Type B pancreatic cell (in vitro differentiated cells): ENCODE data around the gene RNPEP. TPM values are rescaled to one million over a fixed set of nuclear protein-coding genes. Genes with fewer than 3 reads are reported as not detected.
A peak's percentile ranks its signal among the peaks of the same experiment; 100 is the strongest.

Experiments used
- DNase-seq: peaks from one replicate; pipeline ENCODE4 v3.0.0; 2021; ENCODE audit warnings: mixed read lengths; ENCODE audit not compliant: unreplicated experiment; ENCODE audit errors: extremely low spot score
- H3K27ac Mint-ChIP-seq: 2 replicates; pipeline ENCODE4 v1.8.0; 2021; ENCODE audit warnings: mild to moderate bottlenecking, mixed read lengths
- H3K27me3 Mint-ChIP-seq: 2 replicates; pipeline ENCODE4 v1.8.0; 2021; ENCODE audit warnings: mixed read lengths
- H3K36me3 Mint-ChIP-seq: 2 replicates; pipeline ENCODE4 v1.8.0; 2021; ENCODE audit warnings: mixed read lengths
- H3K4me1 Mint-ChIP-seq: one replicate; pipeline ENCODE4 v1.8.0; 2021; ENCODE audit warnings: mixed read lengths; ENCODE audit not compliant: unreplicated experiment
- H3K4me3 Mint-ChIP-seq: 2 replicates; pipeline ENCODE4 v1.8.0; 2021; ENCODE audit warnings: mild to moderate bottlenecking, mixed read lengths
- H3K9me3 Mint-ChIP-seq: 2 replicates; pipeline ENCODE4 v1.8.0; 2021; ENCODE audit warnings: mixed read lengths
- CTCF ChIP-seq: fragments of 200-600 bp; sonication (generic); conservative IDR thresholded peaks from 2 replicates; pipeline ENCODE4 v1.5.0; 2021; ENCODE audit warnings: antibody characterized with exemption, mild to moderate bottlenecking
- total RNA-seq: library from RNA; stranded (reverse); gene quantifications from 2 replicates; pipeline ENCODE4 v1.2.1, GENCODE V29; 2021; ENCODE audit warnings: low replicate concordance

The RNPEP gene
- total RNA-seq, 1 donor from 2014 or later, result 57.3 TPM

GRCh38 chr1:202034683-202035462 is 52.4 kb downstream of the RNPEP start:
- H3K27me3 Mint-ChIP-seq, result no peaks in the 10 kb centered on the region
- no peak for TF ChIP-seq CTCF
- peak overlapping the region; percentile 98 for H3K27ac Mint-ChIP-seq
- H3K4me3 Mint-ChIP-seq, result peak overlapping the region; percentile 75
- peak; percentile 82 for DNase-seq
- H3K9me3 Mint-ChIP-seq, result peaks cover 5% of the 10 kb centered on the region
- peaks cover 12% of the 10 kb centered on the region for H3K4me1 Mint-ChIP-seq
- no peaks in the 10 kb centered on the region for H3K36me3 Mint-ChIP-seq

DNA sequence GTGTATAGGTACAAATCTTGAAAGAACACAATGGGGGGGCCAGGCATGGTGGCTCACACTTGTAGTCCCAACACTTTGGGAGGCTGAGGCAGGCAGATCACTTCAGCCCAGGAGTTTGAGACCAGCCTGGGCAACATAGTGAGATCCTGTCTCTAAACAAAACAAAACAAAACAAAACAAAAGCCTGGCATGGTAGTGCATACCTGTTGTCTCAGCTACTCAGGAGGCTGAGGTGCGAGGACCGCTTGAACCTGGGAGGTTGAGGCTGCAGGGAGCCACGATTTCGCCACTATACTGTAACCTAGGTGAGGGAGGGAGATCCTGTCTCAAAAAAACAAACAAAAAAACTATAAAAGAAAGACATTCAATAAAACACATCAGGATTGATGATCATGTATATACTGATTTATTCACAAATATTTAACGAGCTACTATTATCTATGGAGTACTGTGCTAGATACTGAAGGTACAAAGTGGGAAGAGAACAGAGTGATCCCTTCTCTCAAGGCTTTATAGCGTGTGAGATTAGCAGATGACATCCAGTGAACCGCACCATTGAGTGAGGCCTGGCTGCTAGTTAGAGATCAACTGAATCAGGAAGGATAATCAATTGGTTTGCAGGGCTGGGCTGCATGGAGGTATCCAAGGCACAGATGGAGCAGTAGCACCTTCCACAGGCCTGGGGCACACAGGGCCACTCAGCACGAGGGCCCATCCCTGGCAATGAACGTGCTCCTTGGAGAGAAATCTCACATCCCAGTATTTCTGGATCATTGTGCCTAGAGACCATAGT is 54.3 kb downstream of the RNPEP start:
- peaks cover 5% of the 10 kb centered on the region for H3K9me3 Mint-ChIP-seq
- H3K4me1 Mint-ChIP-seq, result peaks cover 4% of the 10 kb centered on the region
- peak overlapping the region; percentile 43 for H3K27ac Mint-ChIP-seq
- H3K4me3 Mint-ChIP-seq, result no peak overlapping the region
- H3K36me3 Mint-ChIP-seq, result no peaks in the 10 kb centered on the region
- DNase-seq, result no peak
- TF ChIP-seq CTCF, result no peak
- no peaks in the 10 kb centered on the region for H3K27me3 Mint-ChIP-seq

DNA sequence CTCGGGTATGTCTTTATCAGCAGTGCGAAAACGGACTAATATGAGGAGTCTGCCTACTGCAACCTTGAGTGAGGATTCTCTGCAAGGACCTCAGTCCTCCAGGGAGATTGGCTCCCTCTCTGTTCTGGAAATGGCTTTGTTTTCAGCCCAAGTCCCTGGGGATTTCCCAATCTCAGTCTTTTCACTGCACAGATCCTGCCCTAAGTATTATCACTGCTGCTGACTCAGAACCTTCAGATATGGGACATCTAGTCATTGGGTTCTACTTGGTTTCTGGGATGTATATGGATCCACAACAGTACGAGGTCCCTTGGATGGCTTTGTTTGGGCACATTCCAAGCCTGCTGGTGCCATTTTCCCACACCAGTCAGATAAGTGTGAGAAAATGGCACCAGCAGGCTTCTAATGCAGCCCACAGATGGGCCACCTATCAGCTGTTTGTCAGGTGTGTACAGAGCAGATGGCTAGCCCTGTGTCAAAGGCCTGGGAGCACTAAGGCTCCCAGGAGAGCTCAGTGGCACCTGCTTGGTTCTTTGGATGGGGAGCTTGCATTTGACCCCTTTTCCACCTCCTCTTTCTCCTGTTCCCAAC is 55.4 kb downstream of the RNPEP start:
- peaks cover 4% of the 10 kb centered on the region for H3K4me1 Mint-ChIP-seq
- no peak for TF ChIP-seq CTCF
- peaks cover 5% of the 10 kb centered on the region for H3K9me3 Mint-ChIP-seq
- H3K36me3 Mint-ChIP-seq, result no peaks in the 10 kb centered on the region
- no peak overlapping the region for H3K4me3 Mint-ChIP-seq
- DNase-seq, result no peak
- peak overlapping the region; percentile 73 for H3K27ac Mint-ChIP-seq
- H3K27me3 Mint-ChIP-seq, result no peaks in the 10 kb centered on the region

GRCh38 chr1:202038688-202039346 is 56.4 kb downstream of the RNPEP start:
- Mint-ChIP-seq H3K4me1 (peaks cover 4% of the 10 kb centered on the region), H3K27ac (peak overlapping the region; percentile 3), H3K9me3 (peaks cover 5% of the 10 kb centered on the region), H3K36me3 (no peaks in the 10 kb centered on the region), H3K4me3 (peak overlapping the region; percentile 12), H3K27me3 (no peaks in the 10 kb centered on the region)
- no peak for DNase-seq
- no peak for TF ChIP-seq CTCF

DNA sequence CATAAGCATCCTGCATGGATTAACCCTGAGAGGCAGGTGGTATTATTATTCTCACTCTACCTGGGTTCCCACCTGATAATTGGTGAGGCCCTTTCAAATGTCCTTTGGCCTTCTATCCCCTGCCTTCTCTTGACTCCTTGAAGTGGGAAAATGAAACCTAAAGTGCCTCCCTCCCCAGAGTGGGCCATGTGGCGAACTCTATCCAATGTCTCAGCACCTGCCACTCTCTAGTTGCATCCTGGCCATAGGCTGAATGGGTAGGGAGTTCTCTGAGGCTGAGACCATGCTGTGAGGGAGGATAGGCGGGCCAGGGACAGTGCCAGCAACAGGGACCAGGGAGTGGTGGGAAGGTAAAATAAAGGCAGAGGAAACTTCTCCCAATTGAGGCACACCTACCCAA is 63.3 kb downstream of the RNPEP start:
- Mint-ChIP-seq H3K36me3 (no peaks in the 10 kb centered on the region), H3K9me3 (no peaks in the 10 kb centered on the region), H3K4me3 (no peak overlapping the region), H3K4me1 (peaks cover 9% of the 10 kb centered on the region), H3K27me3 (no peaks in the 10 kb centered on the region), H3K27ac (peak overlapping the region; percentile 91)
- TF ChIP-seq CTCF, result no peak
- no peak for DNase-seq
